GM10266 (cell line): ENCODE measurements around the gene MGAT3.
A peak's percentile ranks its signal among the peaks of the same experiment; 100 is the strongest.
"Not testable (repeated sequence)": the region's sequence is repeated elsewhere in the genome, so short reads cannot be mapped to it uniquely, and the experiment has no call there.

Experiments used
- DNase-seq: peaks from one replicate; pipeline ENCODE4 v3.0.0; 2012; ENCODE audit errors: extremely low spot score
- CTCF ChIP-seq: IDR thresholded peaks from 2 replicates; pipeline ENCODE4 v1.5.1; 2012; ENCODE audit warnings: mild to moderate bottlenecking, low read depth; ENCODE audit not compliant: control insufficient read depth, insufficient read depth; ENCODE audit errors: missing control alignments

The MGAT3 gene

GRCh38 chr22:39501644-39502108, 44.9 kb downstream of the MGAT3 start:
- DNase-seq: no peak
- TF ChIP-seq CTCF: no peak

GRCh38 chr22:39502109-39502788, 45.4 kb downstream of the MGAT3 start, which contains the start of gene MIEF1:
Gene MIEF1, plus strand, starts transcription at chr22:39502290. Its CDS starts 9,005 bp downstream, at chr22:39511295.
- peak; percentile 95 for DNase-seq
- no peak for TF ChIP-seq CTCF

- no peak for DNase-seq
- TF ChIP-seq CTCF: no peak
Measured at GRCh38 chr22:39502789-39503409, 46.1 kb downstream of the MGAT3 start.

- no peak for DNase-seq
- TF ChIP-seq CTCF: no peak
Measured at GRCh38 chr22:39503630-39504029, 46.8 kb downstream of the MGAT3 start.

GRCh38 chr22:39504071-39504470, 47.3 kb downstream of the MGAT3 start:
- no peak for DNase-seq
- TF ChIP-seq CTCF: no peak

- not testable (repeated sequence) for DNase-seq
Measured at GRCh38 chr22:39507021-39507420, 50.2 kb downstream of the MGAT3 start.

GRCh38 chr22:39508393-39508792, 51.6 kb downstream of the MGAT3 start:
- DNase-seq: no peak
- no peak for TF ChIP-seq CTCF
